Common myeloid progenitor, CD34-positive (primary cell): ENCODE data around the gene HABP2.

ENCODE experiments used
- CTCF ChIA-PET: fragments of 350-600 bp; sonication (Branson Sonifier 250); formaldehyde crosslinking; loops from one replicate; lab custom pipeline; 2021; ENCODE audit warnings: antibody characterized with exemption; lab: Charles Lee
- POLR2A ChIA-PET: fragments of 350-600 bp; sonication (Branson Sonifier 250); formaldehyde crosslinking; loops from one replicate; lab custom pipeline; 2021; ENCODE audit warnings: antibody characterized with exemption; lab: Charles Lee
- DNase-seq, 3 donors: peaks; one replicate each; pipeline versions ENCODE4 v3.0.0 to v3.0.0-alpha.2; 2013
- H3K27ac ChIP-seq, 2 experiments: 1 replicate in 1 of 2; 2 replicates in 1 of 2; pipeline ENCODE4 v1.7.0; 2013; ENCODE audit warnings: inconsistent platforms in 2 of 2, low read length in 2 of 2, mild to moderate bottlenecking in 2 of 2, low read depth in 1 of 2, moderate library complexity in 1 of 2; ENCODE audit not compliant: severe bottlenecking in 2 of 2, insufficient read depth in 1 of 2, poor library complexity in 1 of 2
- H3K27me3 ChIP-seq, 5 experiments: replicated peaks in 2 of 5; 1 replicate in 3 of 5; 2 replicates in 2 of 5; pipeline versions ENCODE4 v1.6.1 to v1.7.0; 2013; ENCODE audit warnings: low read length in 4 of 5, mild to moderate bottlenecking in 2 of 5, moderate library complexity in 2 of 5, inconsistent platforms in 1 of 5; ENCODE audit not compliant: insufficient read depth in 5 of 5, control insufficient read depth in 4 of 5
- H3K36me3 ChIP-seq, 4 experiments: 1 replicate in 2 of 4; 2 replicates in 2 of 4; pipeline versions ENCODE4 v1.6.1 to v1.7.0; 2013; ENCODE audit warnings: low read length in 3 of 4, control low read depth in 1 of 4, mild to moderate bottlenecking in 1 of 4; ENCODE audit not compliant: control insufficient read depth in 4 of 4, insufficient read depth in 4 of 4
- H3K4me1 ChIP-seq, 4 experiments: 1 replicate in 3 of 4; 2 replicates in 1 of 4; pipeline versions ENCODE4 v1.6.1 to v1.7.1; 2013; ENCODE audit warnings: low read length in 3 of 4, mild to moderate bottlenecking in 3 of 4, control low read depth in 1 of 4, inconsistent platforms in 1 of 4, moderate library complexity in 1 of 4; ENCODE audit not compliant: control insufficient read depth in 4 of 4, insufficient read depth in 4 of 4; ENCODE audit errors: control extremely low read depth in 1 of 4
- H3K4me3 ChIP-seq, 7 experiments: 1 replicate in 4 of 7; 2 replicates in 3 of 7; pipeline versions ENCODE4 v1.5.1 to v1.7.0; 2013; ENCODE audit warnings: mild to moderate bottlenecking in 7 of 7, low read length in 6 of 7, moderate library complexity in 6 of 7, inconsistent platforms in 2 of 7, low read depth in 2 of 7, control low read depth in 1 of 7; ENCODE audit not compliant: insufficient read depth in 4 of 7, control insufficient read depth in 1 of 7; ENCODE audit errors: extremely low read depth in 1 of 7
- H3K9me3 ChIP-seq, 5 experiments: 1 replicate in 4 of 5; 2 replicates in 1 of 5; pipeline versions ENCODE4 v1.6.1 to v1.7.1; 2013; ENCODE audit warnings: low read length in 4 of 5, mild to moderate bottlenecking in 2 of 5, inconsistent platforms in 1 of 5, low read depth in 1 of 5, moderate library complexity in 1 of 5; ENCODE audit not compliant: control insufficient read depth in 4 of 5, insufficient read depth in 2 of 5; ENCODE audit errors: control extremely low read depth in 1 of 5
- WGBS: methylation state at CpG from one replicate; pipeline ENCODE4 v1.1.5; 2013; ENCODE audit not compliant: insufficient coverage; 5-methylcytosine and 5-hydroxymethylcytosine counted together

HABP2 gene

GRCh38 chr10:113589201-113589770, 36.4 kb downstream of the HABP2 start:
- Histone ChIP-seq H3K9me3 (no peaks in the 10 kb centered on the region), H3K36me3 (no peaks in the 10 kb centered on the region), H3K27me3 (no peaks in the 10 kb centered on the region), H3K27ac (no peak overlapping the region), H3K4me3 (no peak overlapping the region), H3K4me1 (no peaks in the 10 kb centered on the region)
- POLR2A ChIA-PET: no interaction called here
- DNase-seq: no peak
- CTCF ChIA-PET: no interaction called here
- 92% methylated on average over 9 of the region's 13 CpGs for WGBS

- Histone ChIP-seq H3K4me3 (no peak overlapping the region), H3K27ac (no peak overlapping the region), H3K9me3 (no peaks in the 10 kb centered on the region), H3K4me1 (no peaks in the 10 kb centered on the region), H3K36me3 (no peaks in the 10 kb centered on the region), H3K27me3 (no peaks in the 10 kb centered on the region)
- ChIA-PET CTCF (no interaction called here), POLR2A (no interaction called here)
- DNase-seq: no peak
- 88% methylated on average over 12 of the region's 12 CpGs for WGBS
These were observed 37.7 kb downstream of the HABP2 start for GRCh38 chr10:113590581-113590980.

GRCh38 chr10:113592380-113592779, 39.5 kb downstream of the HABP2 start:
- Histone ChIP-seq H3K36me3 (no peaks in the 10 kb centered on the region), H3K27ac (no peak overlapping the region), H3K27me3 (no peaks in the 10 kb centered on the region), H3K4me3 (no peak overlapping the region), H3K9me3 (no peaks in the 10 kb centered on the region), H3K4me1 (no peaks in the 10 kb centered on the region)
- ChIA-PET POLR2A (no interaction called here), CTCF (no interaction called here)
- WGBS: 92% methylated on average over 8 of the region's 8 CpGs
- DNase-seq: no peak

- H3K27me3 ChIP-seq: no peaks in the 10 kb centered on the region
- WGBS: 98% methylated on average over 10 of the region's 13 CpGs
- H3K9me3 ChIP-seq: no peaks in the 10 kb centered on the region
- no peak overlapping the region for H3K4me3 ChIP-seq
- no peaks in the 10 kb centered on the region for H3K36me3 ChIP-seq
- no peak for DNase-seq
- no peak overlapping the region for H3K27ac ChIP-seq
- H3K4me1 ChIP-seq: no peaks in the 10 kb centered on the region
- ChIA-PET CTCF (no interaction called here), POLR2A (no interaction called here)
These were observed 41.8 kb downstream of the HABP2 start for GRCh38 chr10:113594652-113595051.

GRCh38 chr10:113600569-113600968, 47.7 kb downstream of the HABP2 start:
- Histone ChIP-seq H3K9me3 (peaks cover 0 to 7% (median 0%) of the 10 kb centered on the region in 5 experiments), H3K4me3 (no peak overlapping the region), H3K27ac (no peak overlapping the region), H3K4me1 (no peaks in the 10 kb centered on the region), H3K27me3 (no peaks in the 10 kb centered on the region), H3K36me3 (no peaks in the 10 kb centered on the region)
- CTCF ChIA-PET: interaction anchor here (0.9 to 1.4 kb wide), 2 partner anchors 9 to 13 kb away, joined by 3 to 4 read pairs; no protein-coding TSS in a partner anchor
- POLR2A ChIA-PET: no interaction called here
- WGBS: 90% methylated on average over 1 of the region's 3 CpGs
- DNase-seq: no peak

- ChIA-PET POLR2A (no interaction called here), CTCF (no interaction called here)
- H3K4me1 ChIP-seq: no peaks in the 10 kb centered on the region
- H3K27ac ChIP-seq: no peak overlapping the region
- H3K9me3 ChIP-seq: peaks cover 0 to 7% (median 0%) of the 10 kb centered on the region in 5 experiments
- peaks cover 0 to under 1% (median 0%) of the 10 kb centered on the region in 5 experiments for H3K27me3 ChIP-seq
- 90% methylated on average over 13 of the region's 13 CpGs for WGBS
- no peaks in the 10 kb centered on the region for H3K36me3 ChIP-seq
- H3K4me3 ChIP-seq: no peak overlapping the region
- no peak for DNase-seq
These were observed 50.4 kb downstream of the HABP2 start for GRCh38 chr10:113603057-113603777.

- 96% methylated on average over 11 of the region's 12 CpGs for WGBS
- Histone ChIP-seq H3K4me3 (no peak overlapping the region), H3K4me1 (no peaks in the 10 kb centered on the region), H3K36me3 (no peaks in the 10 kb centered on the region), H3K9me3 (peaks cover 0 to 7% (median 0%) of the 10 kb centered on the region in 5 experiments), H3K27me3 (peaks cover 0 to 2% (median 0%) of the 10 kb centered on the region in 5 experiments), H3K27ac (no peak overlapping the region)
- no peak for DNase-seq
- POLR2A ChIA-PET: no interaction called here
- CTCF ChIA-PET: no interaction called here
These were observed 51.7 kb downstream of the HABP2 start for GRCh38 chr10:113604572-113604971.
